Measurements from ENCODE around the gene TLR10.

The TLR10 gene

GRCh38 chr4:38759790-38760122 lies 23.0 kb downstream of the TLR10 start:
- no peak for DNase-seq

DNA sequence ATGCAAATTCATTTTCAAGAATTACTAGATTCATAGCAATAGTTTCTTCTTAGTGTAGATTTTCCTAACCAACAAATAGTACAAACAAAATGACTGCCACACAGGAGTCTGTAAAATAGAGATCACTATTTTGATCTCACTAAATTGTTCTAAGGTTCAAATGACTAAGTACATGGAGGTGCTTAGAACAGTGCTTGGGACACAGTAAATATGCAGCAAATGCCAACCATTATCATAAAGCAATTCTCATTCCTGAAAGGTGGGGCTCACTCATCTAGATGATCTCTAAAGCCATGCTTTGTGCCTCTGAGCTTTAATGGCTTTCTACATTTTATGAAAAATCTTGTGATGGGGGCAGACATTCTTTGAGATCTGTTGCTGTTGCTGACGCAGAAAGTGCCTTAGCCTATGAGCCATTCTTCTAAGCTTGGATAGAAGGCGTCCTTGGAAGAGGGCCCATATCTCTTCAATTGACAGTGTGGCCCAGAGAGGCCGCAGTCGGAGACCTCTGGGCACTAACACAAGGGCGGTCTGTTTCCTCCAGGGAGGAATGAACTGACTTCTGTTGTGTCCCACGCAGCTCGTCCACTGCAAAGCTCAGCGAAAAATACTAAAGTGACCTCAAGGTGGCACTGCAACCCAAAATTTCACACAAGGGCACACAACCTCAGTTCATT lies 23.5 kb downstream of the TLR10 start:
- peak; percentile 21 to 42 (median 35) for DNase-seq

DNA sequence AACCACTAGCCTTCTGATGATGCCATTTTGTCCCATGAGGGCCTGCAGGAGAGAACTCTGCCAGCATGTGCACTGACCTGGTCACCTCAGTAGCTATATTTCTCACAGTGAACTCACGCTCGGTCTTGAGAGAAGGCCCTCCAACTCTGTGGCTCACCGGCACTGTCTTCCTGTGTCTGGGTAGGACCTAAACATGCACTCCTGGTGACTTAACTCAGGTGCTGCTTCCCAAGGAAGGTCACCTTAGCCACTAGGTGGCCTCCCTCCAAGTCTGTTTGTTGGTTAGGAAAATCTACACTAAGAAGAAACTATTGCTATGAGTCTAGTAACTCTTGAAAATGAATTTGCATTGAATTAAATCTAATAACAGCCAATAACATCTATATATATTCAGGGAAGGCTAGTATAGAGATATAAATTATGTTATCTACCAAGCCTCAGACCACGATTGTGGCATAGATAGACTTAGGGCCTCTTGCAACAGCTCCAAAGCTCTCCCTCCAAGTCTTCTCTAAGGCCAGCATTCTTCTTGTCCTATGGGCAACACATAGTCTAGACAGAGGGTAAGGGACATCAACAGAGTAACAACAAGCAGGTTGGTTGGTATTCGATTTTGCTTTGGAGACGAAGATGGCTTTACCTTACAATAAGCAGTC lies 24.7 kb downstream of the TLR10 start:
- DNase-seq, result no peak

DNA sequence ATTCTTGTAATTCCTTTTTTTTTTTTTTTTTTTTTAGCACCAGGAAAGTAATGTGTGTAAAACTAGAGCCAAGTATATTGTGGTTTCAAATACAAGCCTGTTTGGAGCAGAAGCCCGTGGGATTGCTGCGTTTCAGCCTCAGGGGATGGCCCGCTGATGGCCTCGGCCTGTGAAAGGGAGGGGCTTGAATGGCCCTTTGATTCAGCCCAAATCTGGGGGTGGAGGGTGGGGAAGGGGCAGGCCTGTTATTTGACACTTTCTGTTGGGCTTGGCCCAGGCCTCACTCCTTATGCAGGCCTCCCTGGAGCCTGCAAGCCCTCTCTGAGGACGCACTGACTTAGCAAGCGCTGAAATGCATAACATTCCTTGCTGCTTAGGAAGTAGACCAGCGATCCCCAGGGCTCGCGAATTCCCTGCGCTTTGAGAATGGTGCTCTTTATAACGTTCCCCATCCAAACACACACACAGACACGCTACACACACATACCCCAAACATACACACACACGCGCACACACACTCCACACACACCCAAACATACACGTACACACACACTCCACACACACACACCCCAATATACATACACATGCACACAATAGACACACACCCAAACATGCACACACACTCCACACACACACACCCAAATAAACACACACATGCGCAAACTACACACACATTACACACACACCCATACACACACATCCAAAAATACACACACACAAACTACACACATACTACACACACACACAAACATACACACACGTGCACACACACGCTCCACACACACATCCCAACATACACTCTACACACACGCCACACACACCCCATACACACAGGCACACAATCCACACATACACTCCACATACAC lies 29.6 kb downstream of the TLR10 start:
- no peak for DNase-seq

- DNase-seq, result no peak
Measured at GRCh38 chr4:38752372-38752940, 30.3 kb downstream of the TLR10 start.

GRCh38 chr4:38751341-38752010 lies 31.3 kb downstream of the TLR10 start:
- no peak for DNase-seq

GRCh38 chr4:38749336-38749735 lies 33.5 kb downstream of the TLR10 start:
- no peak for DNase-seq

DNA sequence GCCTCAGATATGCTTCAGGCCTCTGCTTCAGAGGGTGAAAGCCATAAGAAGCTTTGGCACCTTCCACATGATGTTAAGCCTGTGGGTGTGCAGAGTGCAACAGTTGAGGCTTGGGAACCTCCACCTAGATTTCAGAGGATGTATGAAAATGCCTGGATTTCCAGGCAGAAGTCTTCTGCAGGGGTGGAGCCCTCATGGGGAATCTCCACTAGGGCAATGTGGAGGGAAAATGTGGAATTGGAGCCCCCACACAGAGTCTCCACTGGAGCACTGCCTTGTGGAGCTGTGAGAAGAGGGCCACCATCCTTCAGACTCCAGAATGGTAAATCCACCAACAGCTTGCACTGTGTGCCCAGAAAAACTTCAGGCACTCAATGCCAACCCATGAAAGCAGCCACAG lies 35.2 kb downstream of the TLR10 start:
- no peak for DNase-seq

- no peak for DNase-seq
Measured at GRCh38 chr4:38745881-38746280, 36.9 kb downstream of the TLR10 start.

DNA sequence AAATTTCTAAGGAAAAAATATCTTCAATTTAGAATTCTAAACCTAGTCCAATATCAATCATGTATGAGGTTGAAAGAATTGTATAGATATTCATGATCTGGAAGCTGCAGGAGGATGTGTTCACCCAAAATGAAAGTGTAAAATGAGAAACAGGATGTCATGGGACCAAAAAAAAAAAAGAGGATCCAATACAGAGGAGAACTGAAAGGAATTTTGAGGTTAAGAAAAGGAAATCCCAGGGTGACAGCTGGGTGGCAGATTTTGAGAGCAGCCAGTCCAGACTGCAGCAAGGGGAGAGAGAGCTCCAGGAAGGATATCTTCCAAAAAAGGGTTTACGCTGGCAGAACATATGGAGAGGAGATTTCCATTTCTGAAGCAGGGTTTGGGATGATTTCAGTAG lies 38.9 kb downstream of the TLR10 start:
- no peak for DNase-seq

- no peak for DNase-seq
Measured at GRCh38 chr4:38740303-38740702, 42.5 kb downstream of the TLR10 start.

- no peak for DNase-seq
Measured at GRCh38 chr4:38738940-38739803, 43.6 kb downstream of the TLR10 start.

GRCh38 chr4:38735870-38736269 lies 46.9 kb downstream of the TLR10 start:
- DNase-seq, result no peak

DNA sequence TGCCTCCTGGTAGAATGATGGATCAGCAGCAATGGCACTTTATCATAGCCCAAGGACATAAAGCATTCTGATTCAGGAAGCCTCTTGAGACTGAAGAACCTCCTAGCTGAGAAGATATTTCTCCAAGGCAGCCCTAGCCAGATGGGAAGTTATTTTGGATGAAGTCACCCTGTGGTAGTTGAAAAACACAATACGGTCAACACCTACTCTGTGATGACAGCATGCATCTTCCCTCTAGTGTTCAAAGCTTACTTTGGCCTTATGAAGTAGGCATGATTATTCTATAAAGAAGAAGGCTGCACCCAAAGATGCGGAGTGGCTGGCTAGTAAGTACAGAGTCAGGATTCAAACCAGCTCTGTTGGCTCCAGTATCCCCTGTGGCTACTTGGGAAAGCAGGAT lies 47.9 kb downstream of the TLR10 start:
- DNase-seq, result no peak

DNA sequence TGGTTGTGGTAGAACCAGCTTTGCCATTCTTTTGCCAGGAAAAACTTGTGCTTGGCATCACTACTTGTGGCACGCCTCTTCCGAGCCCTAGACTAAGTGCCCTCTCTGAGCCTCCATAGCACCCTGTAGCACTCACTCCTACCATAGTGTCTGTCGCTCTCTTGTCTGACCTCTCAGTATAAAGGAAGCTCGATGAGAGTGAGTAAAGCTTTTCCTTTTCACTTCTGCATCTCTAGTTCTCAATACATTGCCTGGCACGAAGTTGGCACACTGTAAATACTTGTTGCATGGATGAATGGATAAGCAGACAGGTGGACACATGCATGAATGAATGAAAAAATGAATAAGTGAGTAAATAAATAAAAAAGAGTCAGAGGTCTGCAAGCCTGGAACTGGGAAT lies 48.3 kb downstream of the TLR10 start:
- no peak for DNase-seq

DNA sequence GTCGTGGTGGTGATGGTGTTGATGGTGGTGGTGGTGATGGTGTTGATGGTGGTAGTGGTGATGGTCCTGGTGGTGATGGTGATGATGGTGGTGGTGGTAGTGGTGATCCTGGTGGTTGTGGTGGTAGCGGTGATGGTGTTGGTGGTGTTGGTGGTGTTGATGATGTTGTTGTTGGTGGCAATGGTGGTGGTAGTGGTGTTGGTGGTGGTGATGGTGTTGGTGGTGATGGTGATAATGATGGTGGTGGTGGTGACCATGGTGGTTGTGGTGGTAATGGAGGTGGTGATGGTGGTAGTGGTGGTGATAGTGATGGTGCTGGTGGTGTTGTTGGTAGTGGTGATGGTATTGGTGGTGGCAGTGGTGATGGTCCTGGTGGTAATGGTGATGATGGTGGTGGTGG lies 49.1 kb downstream of the TLR10 start:
- DNase-seq, result no peak

- DNase-seq, result peak; percentile 55 to 79 (median 66)
Measured at GRCh38 chr4:38730830-38731646, 51.8 kb downstream of the TLR10 start.

DNA sequence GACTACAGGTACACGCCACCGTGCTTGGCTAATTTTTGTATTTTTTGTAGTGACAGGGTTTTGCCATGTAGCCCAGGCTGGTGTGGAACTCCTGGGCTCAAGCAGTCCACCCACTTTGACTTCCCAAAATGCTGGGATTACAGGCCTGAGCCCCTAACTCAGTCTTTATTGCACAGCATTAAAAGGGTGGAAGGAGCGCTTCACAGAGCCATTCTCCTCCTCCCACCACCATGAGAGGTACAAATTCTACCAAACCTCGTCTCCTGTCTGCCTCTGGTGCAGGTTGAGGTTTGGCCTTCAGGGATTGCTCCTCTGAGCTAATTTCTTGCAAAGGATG lies 52.3 kb downstream of the TLR10 start:
- DNase-seq, result no peak

DNA sequence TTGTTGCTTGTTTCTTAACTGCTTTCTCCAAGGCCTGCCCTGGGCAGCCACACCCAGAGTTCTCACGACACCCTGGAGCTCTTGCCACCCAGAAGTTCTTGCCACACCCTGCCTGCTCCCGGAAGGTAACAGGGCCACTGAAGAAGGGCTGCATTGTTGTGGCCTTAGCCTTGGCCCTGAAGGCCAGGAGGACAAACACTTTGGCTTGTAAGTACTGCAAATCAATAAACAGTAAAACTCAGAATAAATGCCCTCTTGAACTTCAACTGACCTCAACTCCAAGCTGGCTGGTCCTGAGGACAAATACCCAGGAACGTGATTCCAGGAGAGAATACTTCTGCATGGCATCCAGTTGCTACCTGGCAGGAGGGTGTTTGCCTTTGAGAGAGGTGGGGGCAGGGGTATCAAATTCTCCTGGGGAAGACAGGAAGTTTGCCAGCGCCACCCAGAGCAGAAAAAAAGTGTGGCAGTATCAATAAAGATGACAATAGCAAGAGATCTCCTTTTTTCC lies 54.1 kb downstream of the TLR10 start:
- DNase-seq, result no peak

GRCh38 chr4:38724475-38724808 lies 58.3 kb downstream of the TLR10 start:
- DNase-seq, result no peak
